Embryonic facial prominence (tissue), 1 donor: ENCODE measurements around the gene COPZ1.

Experiments
- DNase-seq: peaks from one replicate; pipeline ENCODE4 v3.0.0-alpha.2; 2016; ENCODE audit errors: extremely low spot score

COPZ1 gene

DNA sequence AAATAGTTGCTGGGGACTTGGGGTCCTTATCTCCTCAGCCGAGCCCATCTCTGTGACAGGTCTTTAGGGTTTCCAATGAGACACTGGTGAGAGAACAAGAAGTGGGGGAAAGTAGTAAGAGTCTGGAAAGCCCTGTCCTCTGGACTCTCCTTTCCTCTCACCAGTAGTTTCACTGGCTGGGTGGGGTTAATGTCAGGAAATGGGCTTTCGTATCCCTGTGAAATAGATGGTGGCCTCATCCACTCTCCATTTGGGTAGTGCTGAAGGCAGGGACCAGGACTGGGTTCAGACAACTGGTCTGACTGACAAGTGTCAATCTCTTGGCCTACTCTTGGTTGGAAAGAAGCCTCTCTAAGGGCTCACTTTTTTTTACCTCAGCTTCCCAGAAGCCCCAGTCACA lies 52.1 kb downstream of the COPZ1 start:
- no peak for DNase-seq

DNA sequence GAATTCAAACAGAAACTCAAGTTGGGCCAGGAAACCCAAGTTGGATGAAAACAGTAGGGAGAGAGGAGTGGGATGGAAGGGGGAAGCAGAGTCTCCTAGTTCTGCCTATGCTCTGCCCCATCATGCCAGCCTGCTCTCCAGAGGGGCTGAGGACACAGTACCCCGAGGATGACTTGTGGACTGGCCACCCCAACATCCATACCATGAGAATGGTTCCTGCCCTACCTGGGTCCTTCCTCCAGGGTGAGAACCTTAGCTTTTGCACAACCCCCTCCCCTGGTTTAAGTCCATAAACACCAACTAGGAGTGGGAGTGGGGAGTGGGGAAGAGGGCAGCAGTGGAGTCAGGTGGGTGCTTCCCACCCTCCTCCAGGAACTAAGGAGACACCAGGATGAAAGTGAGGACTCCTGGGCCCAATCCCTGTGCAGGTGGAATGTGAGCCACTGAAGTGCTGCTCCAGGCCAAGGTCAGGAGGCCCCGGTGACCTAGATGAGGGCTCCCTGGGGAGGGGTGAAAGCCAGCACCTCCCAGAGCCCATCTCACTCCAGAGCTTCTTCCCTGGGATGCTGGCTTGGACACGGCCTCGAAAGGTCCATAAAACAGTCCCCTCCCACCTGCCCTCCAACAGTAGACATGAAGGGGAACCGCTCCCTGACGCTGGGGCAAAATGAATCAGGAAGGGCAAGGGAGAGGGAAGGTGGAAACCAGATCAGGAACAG lies 53.0 kb downstream of the COPZ1 start:
- no peak for DNase-seq

DNA sequence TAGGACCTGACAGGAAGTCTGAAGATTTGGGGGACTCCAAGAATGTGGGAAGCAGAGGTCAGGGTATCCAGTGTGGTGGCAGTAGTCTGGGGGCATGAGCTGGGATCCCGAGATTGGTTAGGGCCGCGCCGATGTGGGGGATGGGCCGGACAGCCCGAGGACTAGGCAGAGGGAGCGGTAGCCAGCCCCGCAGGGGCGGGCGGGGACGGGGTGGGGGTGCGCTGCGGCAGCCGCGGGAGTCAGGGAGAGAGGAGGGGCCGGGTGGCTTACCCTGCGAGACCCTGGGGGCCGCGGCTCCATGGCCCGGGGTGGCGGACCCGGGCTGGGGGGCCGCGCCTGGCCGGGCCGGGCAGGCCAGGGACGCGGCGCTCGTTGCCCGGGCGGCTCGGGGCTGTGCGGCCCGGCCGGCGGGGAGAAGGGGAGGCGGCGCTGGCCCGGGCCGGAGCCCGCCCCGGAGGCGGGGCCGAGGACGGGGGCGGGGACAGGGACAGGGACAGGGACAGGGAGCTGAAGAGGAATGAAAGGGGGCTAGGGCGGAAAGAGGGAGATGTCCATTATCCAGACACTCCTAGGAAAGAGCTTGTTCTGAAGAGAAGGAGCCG lies 54.0 kb downstream of the COPZ1 start:
- no peak for DNase-seq

- peak; percentile 76 for DNase-seq
Observed at GRCh38 chr12:54379398-54380201, 54.7 kb downstream of the COPZ1 start.

GRCh38 chr12:54381136-54381535 lies 56.2 kb downstream of the COPZ1 start:
- no peak for DNase-seq

DNA sequence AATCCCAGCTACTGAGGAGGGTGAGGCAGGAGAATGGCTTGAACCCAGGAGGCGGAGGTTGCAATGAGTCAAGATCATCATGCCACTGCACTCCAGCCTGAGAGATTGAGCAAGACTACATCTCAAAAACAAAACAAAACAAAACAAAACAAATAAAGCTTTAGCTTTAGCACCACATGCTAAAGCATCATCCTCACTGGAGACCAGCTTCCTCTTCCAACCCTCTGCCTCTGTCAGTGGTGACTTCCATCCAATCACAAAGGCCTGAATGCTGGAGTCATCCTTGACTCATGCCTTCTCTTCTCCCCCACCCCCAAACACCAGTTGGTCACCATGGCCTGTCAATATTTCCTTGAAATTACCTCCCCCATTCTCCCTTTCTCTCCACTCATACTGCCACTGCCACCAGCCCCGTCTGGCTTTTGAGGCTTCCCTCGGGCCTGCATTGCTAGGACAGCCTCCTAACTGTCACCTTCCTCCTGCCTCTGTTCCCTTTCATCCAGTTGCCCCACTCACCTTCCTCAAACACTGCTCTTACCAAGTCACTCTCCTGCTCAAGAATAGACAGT lies 58.2 kb downstream of the COPZ1 start:
- DNase-seq = no peak

DNA sequence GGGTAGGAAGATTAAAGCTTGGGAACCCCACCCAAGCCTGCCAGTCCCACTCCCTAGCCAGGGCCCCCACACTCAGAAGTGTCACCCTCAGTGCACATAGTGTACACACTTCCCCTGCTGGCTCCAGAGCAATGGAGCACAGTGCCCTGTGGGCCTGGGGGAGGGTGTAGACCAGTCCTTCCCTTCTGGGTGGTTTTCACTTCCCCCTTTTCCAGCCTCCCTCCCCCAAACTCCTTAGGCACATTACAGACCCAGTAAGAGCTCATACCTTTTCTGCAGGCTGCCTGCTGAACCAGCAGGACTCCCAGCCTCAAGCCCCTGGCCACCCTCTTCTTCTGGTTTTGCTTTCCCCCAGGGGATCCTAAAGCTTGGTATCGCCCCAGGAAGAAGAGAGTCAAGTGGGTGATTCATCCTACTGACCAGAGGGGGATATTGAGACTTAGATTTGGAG lies 59.7 kb downstream of the COPZ1 start, which contains the start of gene ZNF385A:
Gene ZNF385A (minus strand): TSS at position 143 of the 451 bp plus-strand sequence. CDS start 219 bp downstream, outside the sequence.
- DNase-seq = no peak

- no peak for DNase-seq
Observed at GRCh38 chr12:54385251-54385914, 60.5 kb downstream of the COPZ1 start.

GRCh38 chr12:54386403-54387113 lies 61.6 kb downstream of the COPZ1 start:
- DNase-seq = no peak

GRCh38 chr12:54387114-54387467 lies 62.2 kb downstream of the COPZ1 start:
- no peak for DNase-seq

GRCh38 chr12:54388237-54389133 lies 63.6 kb downstream of the COPZ1 start:
- no peak for DNase-seq

- no peak for DNase-seq
Observed at GRCh38 chr12:54389134-54389508, 64.2 kb downstream of the COPZ1 start.

GRCh38 chr12:54389607-54390175 lies 64.8 kb downstream of the COPZ1 start:
- no peak for DNase-seq

DNA sequence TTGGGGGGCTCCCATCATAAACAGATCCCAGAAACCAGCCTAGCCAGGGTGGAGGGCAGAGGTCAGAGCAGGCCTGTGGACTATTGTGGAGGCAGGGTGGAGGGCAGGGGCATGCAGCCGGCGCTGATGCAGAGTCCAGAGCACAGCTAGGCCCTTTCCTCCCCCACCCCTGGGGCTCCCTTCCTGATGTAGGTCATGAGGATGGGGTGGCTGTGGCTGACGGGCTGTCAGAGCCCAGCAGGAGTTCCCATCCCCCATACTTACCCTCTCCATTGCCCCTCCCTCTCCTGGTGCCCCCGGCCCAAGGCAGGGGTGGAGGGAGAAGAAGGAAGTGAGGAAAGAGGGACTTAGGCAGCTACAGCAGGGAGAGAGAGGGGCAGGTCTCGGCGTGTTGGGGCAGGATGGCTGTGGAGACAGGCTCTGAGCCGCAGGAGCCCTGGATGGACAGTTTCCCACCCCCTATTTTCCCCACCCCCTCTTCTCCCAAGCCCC lies 65.3 kb downstream of the COPZ1 start:
- no peak for DNase-seq

DNA sequence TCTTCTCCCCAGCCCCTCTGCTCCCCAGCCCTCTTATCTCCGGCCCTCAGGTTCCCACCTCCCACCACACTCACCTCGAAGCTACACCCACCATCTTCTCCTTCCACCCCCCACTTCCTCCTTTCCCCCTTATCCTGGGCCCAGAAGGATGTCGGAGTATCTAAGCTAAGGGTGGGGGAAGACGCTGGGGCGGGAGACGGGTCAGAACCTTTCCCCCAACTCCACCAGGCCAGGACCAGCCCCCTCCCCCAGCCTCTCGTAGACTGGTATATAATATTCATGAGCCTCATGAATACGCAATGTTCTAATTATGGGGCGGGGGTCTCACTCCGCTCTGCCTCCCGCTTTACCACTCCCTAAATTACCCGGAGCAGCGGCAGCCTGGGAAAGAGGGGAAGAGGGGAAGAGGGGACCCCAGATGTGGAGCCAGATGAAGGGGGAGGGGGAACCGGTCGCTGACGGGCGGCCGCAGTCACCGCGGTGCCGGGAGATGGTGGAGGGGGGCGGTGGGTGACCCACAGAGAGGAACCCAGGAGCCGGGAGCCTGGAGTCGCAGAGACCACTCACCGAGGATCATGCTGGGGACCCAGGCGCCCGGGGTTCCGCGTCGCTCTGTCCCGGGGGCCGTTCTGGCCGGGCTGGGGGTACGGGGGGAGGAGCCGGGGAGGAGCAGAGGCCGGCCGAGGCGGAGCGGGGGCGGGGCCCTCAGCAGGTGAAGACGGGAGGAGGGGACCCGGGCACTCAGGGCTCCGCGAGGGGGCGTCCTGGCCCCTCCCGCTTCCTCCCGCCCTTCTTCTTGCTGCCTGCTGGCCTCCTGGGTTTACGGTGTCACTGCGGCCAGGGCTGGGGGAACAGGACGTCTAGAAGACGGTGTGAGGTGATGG lies 66.0 kb downstream of the COPZ1 start:
- no peak for DNase-seq

- no peak for DNase-seq
Observed at GRCh38 chr12:54392485-54393206, 67.7 kb downstream of the COPZ1 start.

GRCh38 chr12:54393207-54393609 lies 68.3 kb downstream of the COPZ1 start:
- DNase-seq = no peak

- DNase-seq = no peak
Observed at GRCh38 chr12:54393743-54394142, 68.8 kb downstream of the COPZ1 start.
